Suprapubic skin (tissue), 4 donors: ENCODE results near the gene AXL.

Experiments used
- CTCF ChIP-seq, 2 donors: fragments of 200-600 bp in 1 of 2; fragments of 450-650 bp in 1 of 2; sonication (generic) in 1 of 2; IDR thresholded peaks; one replicate each; pipeline ENCODE4 v1.5.1; 2016 to 2019; ENCODE audit warnings: antibody characterized with exemption in 2 of 2, mild to moderate bottlenecking in 1 of 2, moderate library complexity in 1 of 2
- EP300 ChIP-seq: sonication (generic); formaldehyde crosslinking; IDR thresholded peaks from one replicate; pipeline ENCODE4 v1.6.1; 2017; ENCODE audit warnings: antibody characterized with exemption
- POLR2A ChIP-seq, 2 donors: fragments of 450-650 bp; IDR thresholded peaks; one replicate each; pipeline ENCODE4 v1.6.1; 2017; ENCODE audit warnings: antibody characterized with exemption in 2 of 2, mild to moderate bottlenecking in 2 of 2, moderate library complexity in 2 of 2
- POLR2AphosphoS5 ChIP-seq, 3 donors: sonication (generic); formaldehyde crosslinking; IDR thresholded peaks; one replicate each; pipeline ENCODE4 v1.6.1; 2017; ENCODE audit warnings: antibody characterized with exemption in 3 of 3

DNA sequence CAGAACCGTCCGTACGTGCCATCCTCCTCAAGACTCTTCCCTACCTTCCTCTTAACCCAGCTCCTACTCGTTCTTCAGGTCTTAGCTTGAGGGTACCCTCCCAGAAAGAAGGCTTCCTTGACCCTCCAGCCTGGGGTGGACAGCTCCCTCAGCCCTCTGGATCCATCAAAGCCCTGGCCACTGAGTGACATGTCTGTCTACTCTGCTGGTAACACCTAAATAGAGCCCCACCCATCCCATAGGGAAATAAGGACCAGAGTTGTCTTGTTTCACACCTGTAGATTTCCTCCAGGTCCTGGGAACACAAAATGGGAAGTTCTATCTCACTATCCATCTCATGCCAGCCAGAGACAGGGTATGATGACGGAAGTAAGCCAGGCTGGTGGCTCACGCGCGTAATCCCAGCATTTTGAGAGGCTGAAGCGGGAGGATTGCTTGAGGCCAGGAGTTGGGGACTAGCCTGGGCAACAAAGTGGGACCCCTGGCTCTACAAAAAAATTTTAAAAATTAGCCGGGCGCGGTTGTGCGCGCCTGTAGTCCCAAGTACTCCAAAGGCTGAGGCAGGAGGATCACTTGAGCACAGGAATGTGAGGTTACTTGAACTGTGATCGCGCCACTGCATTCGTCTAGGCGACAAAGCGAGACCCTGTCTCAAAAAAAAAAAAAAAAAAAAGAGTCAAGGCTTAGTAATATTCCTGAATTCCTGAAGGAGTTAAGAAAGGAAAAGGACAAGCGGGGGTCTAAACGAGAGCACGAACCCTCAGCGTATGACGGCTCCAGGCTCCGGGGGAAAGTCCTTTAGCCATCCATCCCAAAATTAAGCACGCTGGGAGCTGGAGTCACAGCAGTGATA lies 90.4 kb downstream of the AXL start:
- TF ChIP-seq CTCF (IDR thresholded peaks at IDR 0.05) (no peak), EP300 (no peak), POLR2A (IDR thresholded peaks at IDR 0.05) (no peak), POLR2AphosphoS5 (IDR thresholded peaks at IDR 0.05) (no peak)
